GM13976 (cell line): ENCODE data around the gene DNAAF9.

Experiments
- DNase-seq: peaks from one replicate; pipeline ENCODE4 v3.0.0; 2012; ENCODE audit warnings: low spot score
- CTCF ChIP-seq: IDR thresholded peaks from 2 replicates; pipeline ENCODE4 v1.5.1; 2012; ENCODE audit warnings: borderline replicate concordance, mild to moderate bottlenecking; ENCODE audit not compliant: insufficient read depth; ENCODE audit errors: extremely low read depth, missing control alignments, control extremely low read depth
- in situ Hi-C: fragments of 300-500 bp; cut with MboI; formaldehyde crosslinking; loops from one replicate; pipeline ENCODE4 v1.12.0; 2022; ENCODE audit warnings: low sequenced_read_pairs, mixed read lengths, inconsistent platforms; ENCODE audit not compliant: unreplicated experiment

DNAAF9 gene

GRCh38 chr20:3405696-3406358 is 1.6 kb downstream of the DNAAF9 start:
- TF ChIP-seq CTCF, result no peak
- in situ Hi-C loops, result no loop called here
- DNase-seq, result no peak

GRCh38 chr20:3405139-3405538 is 2.3 kb downstream of the DNAAF9 start:
- in situ Hi-C loops, result no loop called here
- TF ChIP-seq CTCF, result no peak
- DNase-seq, result no peak

- in situ Hi-C loops, result no loop called here
- no peak for TF ChIP-seq CTCF
- DNase-seq, result no peak
These were observed 3.1 kb downstream of the DNAAF9 start for GRCh38 chr20:3404402-3404801.

GRCh38 chr20:3403741-3404140 is 3.7 kb downstream of the DNAAF9 start:
- in situ Hi-C loops, result no loop called here
- TF ChIP-seq CTCF, result no peak
- DNase-seq, result no peak

GRCh38 chr20:3402453-3402852 is 5.0 kb downstream of the DNAAF9 start:
- no peak for DNase-seq
- in situ Hi-C loops, result no loop called here
- no peak for TF ChIP-seq CTCF

- in situ Hi-C loops, result no loop called here
- DNase-seq, result no peak
- TF ChIP-seq CTCF, result no peak
These were observed 7.0 kb downstream of the DNAAF9 start for GRCh38 chr20:3400260-3401155.
